RWPE2 (cell line): ENCODE measurements around the gene ARID5B.

Experiments
- ATAC-seq: fragments of 200-7000 bp; cut with Tn5 transposase; 3 replicates; pipeline ENCODE4 v1.9.1; 2021; ENCODE audit warnings: low read depth
- DNase-seq: peaks from one replicate; pipeline ENCODE4 v3.0.0-alpha.2; 2020; ENCODE audit warnings: low spot score
- H3K27ac ChIP-seq: fragments of 450-650 bp; 2 replicates; pipeline ENCODE4 v1.5.1; 2017; ENCODE audit warnings: mild to moderate bottlenecking; ENCODE audit not compliant: poor library complexity, severe bottlenecking
- H3K27me3 ChIP-seq: fragments of 250-450 bp; sonication (Bioruptor Pico); 2 replicates; pipeline ENCODE4 v1.5.1; 2021; ENCODE audit warnings: mild to moderate bottlenecking, moderate library complexity; ENCODE audit not compliant: insufficient read depth, poor library complexity, severe bottlenecking
- H3K36me3 ChIP-seq: fragments of 250-450 bp; sonication (Bioruptor Pico); 2 replicates; pipeline ENCODE4 v1.5.1; 2020; ENCODE audit warnings: low read depth, mild to moderate bottlenecking, moderate library complexity
- H3K4me1 ChIP-seq: fragments of 250-450 bp; sonication (Bioruptor Pico); 2 replicates; pipeline ENCODE4 v1.5.1; 2021; ENCODE audit warnings: mild to moderate bottlenecking, moderate library complexity; ENCODE audit not compliant: insufficient read depth, poor library complexity, severe bottlenecking
- H3K4me3 ChIP-seq: fragments of 250-450 bp; sonication (Bioruptor Pico); 2 replicates; pipeline ENCODE4 v1.5.1; 2021; ENCODE audit warnings: mild to moderate bottlenecking, moderate library complexity; ENCODE audit not compliant: severe bottlenecking
- H3K9me3 ChIP-seq: fragments of 250-450 bp; sonication (Bioruptor Pico); 2 replicates; pipeline ENCODE4 v1.5.1; 2021; ENCODE audit warnings: mild to moderate bottlenecking, moderate library complexity; ENCODE audit not compliant: severe bottlenecking
- CTCF ChIP-seq: fragments of 450-650 bp; IDR thresholded peaks from one replicate; pipeline ENCODE4 v1.5.1; 2017; ENCODE audit warnings: mild to moderate bottlenecking, moderate library complexity; ENCODE audit not compliant: poor library complexity, severe bottlenecking

The ARID5B gene

GRCh38 chr10:62075912-62076311, 174.4 kb downstream of the ARID5B start:
- peaks cover 23% of the 10 kb centered on the region for H3K4me1 ChIP-seq
- H3K36me3 ChIP-seq: peaks cover 7% of the 10 kb centered on the region; the same call in 1 of the 2 replicates
- H3K27ac ChIP-seq: peak overlapping the region; percentile 86
- no peak for TF ChIP-seq CTCF
- no peak for DNase-seq
- ATAC-seq: no peak
- no peaks in the 10 kb centered on the region for H3K27me3 ChIP-seq
- no peaks in the 10 kb centered on the region for H3K9me3 ChIP-seq
- H3K4me3 ChIP-seq: no peak overlapping the region

DNA sequence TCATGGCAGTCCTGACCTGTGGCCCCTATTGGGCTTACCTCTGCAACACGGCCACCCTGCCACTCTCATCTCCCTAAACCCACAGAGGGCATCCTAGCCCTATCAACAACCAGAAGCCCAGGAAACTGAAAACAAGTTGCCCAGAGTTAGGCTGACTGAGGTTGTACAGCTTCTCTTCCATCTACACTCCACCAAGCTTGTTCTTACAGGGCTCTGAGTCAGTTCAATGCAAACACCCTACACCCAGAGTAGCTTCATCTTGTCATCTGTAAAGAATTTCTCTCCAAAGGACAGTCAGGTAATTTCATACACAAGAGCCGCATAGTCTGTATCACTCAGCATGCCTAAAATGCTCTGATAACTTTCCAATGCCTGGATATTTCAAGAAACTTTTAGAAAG, 175.4 kb downstream of the ARID5B start:
- peak overlapping the region; percentile 86 for H3K27ac ChIP-seq
- no peaks in the 10 kb centered on the region; the same call in 1 of the 2 replicates for H3K36me3 ChIP-seq

DNA sequence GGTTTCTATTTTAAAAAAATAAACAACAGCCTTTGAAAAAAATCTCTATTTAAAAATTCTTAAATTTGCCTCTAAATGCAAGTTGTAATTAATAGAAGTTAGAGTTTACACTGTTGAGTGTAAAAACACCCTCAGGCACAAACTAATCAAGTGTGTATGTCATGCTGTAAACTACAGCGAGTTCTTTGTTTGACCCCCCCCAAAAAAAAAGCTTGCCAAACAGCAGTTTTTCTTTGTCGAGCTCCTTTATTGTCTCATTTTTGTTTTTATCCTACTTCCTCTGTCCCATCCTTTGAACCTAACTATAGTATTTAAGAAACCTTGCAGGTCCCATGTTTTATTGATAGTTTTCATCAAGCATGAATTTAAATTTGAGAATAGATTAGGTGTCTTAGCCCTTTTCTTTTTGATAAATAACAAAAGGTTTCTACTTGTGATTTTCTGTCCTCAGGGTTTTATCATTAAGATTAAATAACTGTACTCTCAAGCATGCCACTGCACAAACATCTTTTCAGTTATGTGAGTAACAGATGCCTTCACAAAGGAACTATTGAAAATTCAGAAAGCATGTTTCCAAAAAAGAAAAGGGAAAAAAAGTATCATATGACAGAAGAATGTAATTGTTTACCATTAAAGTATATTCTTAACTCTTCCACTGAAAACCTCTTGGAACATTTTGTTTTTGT, 176.0 kb downstream of the ARID5B start:
- peaks cover 38% of the 10 kb centered on the region for H3K4me1 ChIP-seq
- H3K36me3 ChIP-seq: no peaks in the 10 kb centered on the region; the same call in 1 of the 2 replicates
- peak overlapping the region; percentile 86 for H3K27ac ChIP-seq
- ATAC-seq: no peak
- H3K4me3 ChIP-seq: no peak overlapping the region
- H3K9me3 ChIP-seq: no peaks in the 10 kb centered on the region
- peak; percentile 1 for TF ChIP-seq CTCF
- H3K27me3 ChIP-seq: no peaks in the 10 kb centered on the region
- DNase-seq: no peak

More for the DNA sequence above, 175.4 kb downstream of the ARID5B start:
- no peaks in the 10 kb centered on the region for H3K27me3 ChIP-seq
- DNase-seq: no peak
- H3K9me3 ChIP-seq: no peaks in the 10 kb centered on the region
- ATAC-seq: peak; percentile 99
- TF ChIP-seq CTCF: peak; percentile 41
- H3K4me1 ChIP-seq: peaks cover 32% of the 10 kb centered on the region
- no peak overlapping the region for H3K4me3 ChIP-seq

- H3K27me3 ChIP-seq: no peaks in the 10 kb centered on the region
- no peak for DNase-seq
- no peak for TF ChIP-seq CTCF
- peaks cover 56% of the 10 kb centered on the region for H3K4me1 ChIP-seq
- H3K9me3 ChIP-seq: no peaks in the 10 kb centered on the region
- ATAC-seq: no peak
- H3K27ac ChIP-seq: no peak overlapping the region
- H3K4me3 ChIP-seq: no peak overlapping the region
- peaks cover 4% of the 10 kb centered on the region; the same call in 1 of the 2 replicates for H3K36me3 ChIP-seq
These were observed 178.5 kb downstream of the ARID5B start for GRCh38 chr10:62079885-62080559.

DNA sequence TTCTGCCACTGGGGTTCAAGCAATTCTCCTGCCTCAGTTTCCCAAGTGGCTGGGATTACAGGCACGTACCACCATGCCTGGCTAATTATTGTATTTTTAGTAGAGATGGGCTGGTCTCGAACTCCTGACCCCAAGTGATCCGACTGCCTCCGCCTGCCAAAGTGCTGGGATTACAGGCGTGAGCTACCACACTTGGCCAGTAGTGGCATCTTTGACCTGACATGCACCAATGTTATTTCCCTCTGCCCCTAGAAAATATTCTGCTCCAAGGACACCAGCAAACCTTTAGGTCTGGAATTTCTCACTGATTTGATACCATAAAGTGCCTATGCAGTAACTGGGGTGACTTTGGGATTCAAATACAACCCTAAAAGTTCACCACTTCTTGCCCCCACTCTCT, 179.4 kb downstream of the ARID5B start:
- Histone ChIP-seq H3K27ac (peak overlapping the region; percentile 92), H3K36me3 (peaks cover 13% of the 10 kb centered on the region), H3K27me3 (no peaks in the 10 kb centered on the region), H3K4me3 (no peak overlapping the region), H3K9me3 (no peaks in the 10 kb centered on the region), H3K4me1 (peaks cover 58% of the 10 kb centered on the region)
- ATAC-seq (no peak), DNase-seq (no peak)
- no peak for TF ChIP-seq CTCF
